Spleen (tissue), 7 donors: ENCODE results near the gene SPNS2.

Experiments used
- CTCF ChIP-seq, 11 experiments: fragments of 200-600 bp in 7 of 11; fragments of 450-650 bp in 4 of 11; sonication (generic) in 4 of 11; IDR thresholded peaks in 8 of 11; conservative IDR thresholded peaks in 3 of 11; 1 replicate in 7 of 11; 2 replicates in 4 of 11; pipeline versions ENCODE4 v1.4.0 to v1.8.0; 2016 to 2021; ENCODE audit warnings: antibody characterized with exemption in 11 of 11, inconsistent platforms in 4 of 11, mild to moderate bottlenecking in 1 of 11
- POLR2A ChIP-seq, 3 donors: fragments of 450-650 bp; IDR thresholded peaks; one replicate each; pipeline ENCODE4 v1.5.1; 2017; ENCODE audit warnings: antibody characterized with exemption in 3 of 3, mild to moderate bottlenecking in 1 of 3
- POLR2AphosphoS5 ChIP-seq, 3 donors: sonication (generic); formaldehyde crosslinking; IDR thresholded peaks; one replicate each; pipeline ENCODE4 v1.5.1; 2017; ENCODE audit warnings: antibody characterized with exemption in 3 of 3
- donor health status: DM: no; HTN: no; CAD: no; lungs with moderate emphysema.
- donor health status: DM: no; HTN: no; CAD: no.
- donor health status: DM: no; HTN: no; CAD: no.

DNA sequence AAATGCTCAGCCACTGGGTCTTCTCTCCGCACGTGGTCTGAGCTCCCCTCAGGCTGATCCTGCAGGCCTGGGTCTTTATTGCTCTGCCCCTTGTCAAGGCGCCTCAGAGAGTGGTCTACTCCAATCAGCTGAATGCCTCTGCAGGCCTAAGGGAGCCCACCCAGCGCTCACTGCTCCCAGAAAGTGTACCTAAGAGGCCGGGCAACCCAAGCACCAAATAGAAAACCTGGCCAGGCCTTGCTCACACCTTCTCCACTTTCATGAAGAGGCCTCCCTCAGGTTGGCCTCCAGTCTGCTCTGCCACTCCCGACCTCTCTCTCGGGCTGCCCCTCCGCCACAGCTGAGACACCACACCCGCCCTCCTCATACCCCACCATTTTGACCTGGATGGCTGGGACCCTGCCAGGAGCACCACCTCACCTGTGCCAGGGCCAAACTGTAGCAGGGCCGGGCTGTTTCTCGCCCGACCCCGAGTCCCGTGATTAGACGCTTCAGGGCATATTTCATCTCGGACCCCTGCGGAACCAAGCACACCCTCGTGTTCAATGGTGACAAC, 55.8 kb downstream of the SPNS2 start:
- TF ChIP-seq POLR2AphosphoS5 (IDR thresholded peaks at IDR 0.05) (no peak), CTCF (IDR thresholded peaks at IDR 0.05 in 8 of 11, conservative IDR thresholded peaks at IDR 0.05 in 3 of 11) (no peak), POLR2A (IDR thresholded peaks at IDR 0.05) (no peak)
